Measurements from ENCODE around the gene NAT10. TPM values are rescaled to one million over a fixed set of nuclear protein-coding genes. Genes with fewer than 3 reads are reported as not detected.
"Not testable (repeated sequence)": the region's sequence is repeated elsewhere in the genome, so short reads cannot be mapped to it uniquely, and the experiment has no call there.

NAT10 gene
- total and polyA plus RNA-seq, 9 donors: 21.5 to 39.0 (median 32.3) TPM

DNA sequence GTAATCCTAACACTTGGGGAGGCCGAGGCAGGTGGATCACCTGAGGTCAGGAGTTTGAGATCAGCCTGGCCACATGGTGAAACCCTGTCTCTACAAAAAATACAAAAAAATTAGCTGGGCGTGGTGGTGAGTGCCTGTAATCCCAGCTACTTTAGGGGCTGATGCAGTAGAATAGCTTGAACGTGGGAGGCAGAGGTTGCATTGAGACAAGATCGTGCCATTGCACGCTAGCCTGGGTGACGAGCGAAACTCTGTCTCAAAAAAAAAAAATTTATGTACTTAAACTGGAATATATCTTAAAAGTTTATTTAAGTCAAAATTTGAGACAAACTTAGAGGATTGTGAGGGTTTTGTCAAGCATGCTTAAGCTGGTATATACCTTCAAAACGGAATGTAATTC lies 34.1 kb upstream of the NAT10 start:
- not testable (repeated sequence) for H3K4me3 ChIP-seq (ENCODE audit: low read length); H3K27ac ChIP-seq (ENCODE audit: low read length); H3K4me1 ChIP-seq (ENCODE audit: control insufficient read depth, insufficient read depth, low read length); DNase-seq; H3K27me3 ChIP-seq (ENCODE audit: control insufficient read depth, insufficient read depth, low read length); H3K9me3 ChIP-seq (replicated peaks; ENCODE audit: control insufficient read depth, low read depth, low read length)
- 80% methylated on average over 2 of the region's 8 CpGs for WGBS (ENCODE audit: insufficient coverage)
- peaks cover 27% of the 10 kb centered on the region for H3K36me3 ChIP-seq (ENCODE audit: control insufficient read depth, insufficient read depth, low read length)

DNA sequence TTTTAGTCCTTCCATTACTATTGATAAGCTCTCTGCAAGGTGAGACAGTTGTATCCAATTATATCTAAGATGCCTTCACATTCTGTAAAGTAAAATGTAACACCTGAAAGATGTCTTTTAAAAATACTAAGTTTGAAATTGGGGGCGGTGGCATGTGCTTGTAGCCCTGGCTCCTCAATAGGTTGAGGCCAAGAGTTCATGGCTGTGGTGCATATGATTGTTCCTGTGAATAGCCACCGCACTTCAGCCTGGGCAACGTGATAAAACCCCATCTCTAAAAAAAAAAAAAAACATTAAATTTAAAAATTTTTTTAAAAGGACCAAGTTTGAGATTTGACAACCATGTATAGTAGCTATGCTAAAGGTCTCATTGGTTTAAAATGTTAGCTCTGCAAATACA lies 33.4 kb upstream of the NAT10 start:
- WGBS (ENCODE audit: insufficient coverage): 67% methylated on average over 1 of the region's 3 CpGs
- no peaks in the 10 kb centered on the region for H3K27me3 ChIP-seq (ENCODE audit: control insufficient read depth, insufficient read depth, low read length)
- H3K4me1 ChIP-seq (ENCODE audit: control insufficient read depth, insufficient read depth, low read length): no peaks in the 10 kb centered on the region
- no peak for DNase-seq
- no peaks in the 10 kb centered on the region for H3K9me3 ChIP-seq (replicated peaks; ENCODE audit: control insufficient read depth, low read depth, low read length)
- peaks cover 33% of the 10 kb centered on the region for H3K36me3 ChIP-seq (ENCODE audit: control insufficient read depth, insufficient read depth, low read length)
- no peak overlapping the region for H3K27ac ChIP-seq (ENCODE audit: low read length)
- no peak overlapping the region for H3K4me3 ChIP-seq (ENCODE audit: low read length)

DNA sequence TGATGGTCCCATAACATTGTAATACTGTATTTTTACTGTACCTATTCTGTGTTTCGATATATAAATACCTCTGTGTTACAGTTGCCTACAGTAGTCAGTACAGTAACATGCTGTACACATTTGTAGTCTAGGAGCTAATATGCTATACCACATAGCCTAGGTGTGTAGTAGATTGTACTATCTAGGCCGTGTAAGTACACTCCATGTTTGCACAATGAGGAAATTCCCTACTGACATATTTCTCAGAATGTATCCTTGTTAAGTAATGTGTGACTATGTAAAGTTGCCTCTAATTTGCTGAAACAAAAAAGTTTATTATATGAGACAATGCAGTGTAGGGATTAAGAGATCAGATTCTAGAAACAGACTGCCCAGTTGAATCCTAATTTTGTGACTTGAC lies 32.6 kb upstream of the NAT10 start:
- WGBS (ENCODE audit: insufficient coverage): no CpG with 5 or more reads among the region's 2 CpGs
- DNase-seq: no peak
- H3K9me3 ChIP-seq (replicated peaks; ENCODE audit: control insufficient read depth, low read depth, low read length): no peaks in the 10 kb centered on the region
- H3K4me1 ChIP-seq (ENCODE audit: control insufficient read depth, insufficient read depth, low read length): no peaks in the 10 kb centered on the region
- H3K27ac ChIP-seq (ENCODE audit: low read length): no peak overlapping the region
- no peak overlapping the region for H3K4me3 ChIP-seq (ENCODE audit: low read length)
- no peaks in the 10 kb centered on the region for H3K27me3 ChIP-seq (ENCODE audit: control insufficient read depth, insufficient read depth, low read length)
- H3K36me3 ChIP-seq (ENCODE audit: control insufficient read depth, insufficient read depth, low read length): peaks cover 33% of the 10 kb centered on the region

- Histone ChIP-seq H3K9me3 (replicated peaks; ENCODE audit: control insufficient read depth, low read depth, low read length) (no peaks in the 10 kb centered on the region), H3K36me3 (ENCODE audit: control insufficient read depth, insufficient read depth, low read length) (peaks cover 37% of the 10 kb centered on the region), H3K27ac (ENCODE audit: low read length) (no peak overlapping the region), H3K4me1 (ENCODE audit: control insufficient read depth, insufficient read depth, low read length) (no peaks in the 10 kb centered on the region), H3K4me3 (ENCODE audit: low read length) (no peak overlapping the region), H3K27me3 (ENCODE audit: control insufficient read depth, insufficient read depth, low read length) (no peaks in the 10 kb centered on the region)
- DNase-seq: no peak
- 94% methylated on average over 3 of the region's 4 CpGs for WGBS (ENCODE audit: insufficient coverage)
Observed at GRCh38 chr11:34074391-34074790, 31.0 kb upstream of the NAT10 start.

DNA sequence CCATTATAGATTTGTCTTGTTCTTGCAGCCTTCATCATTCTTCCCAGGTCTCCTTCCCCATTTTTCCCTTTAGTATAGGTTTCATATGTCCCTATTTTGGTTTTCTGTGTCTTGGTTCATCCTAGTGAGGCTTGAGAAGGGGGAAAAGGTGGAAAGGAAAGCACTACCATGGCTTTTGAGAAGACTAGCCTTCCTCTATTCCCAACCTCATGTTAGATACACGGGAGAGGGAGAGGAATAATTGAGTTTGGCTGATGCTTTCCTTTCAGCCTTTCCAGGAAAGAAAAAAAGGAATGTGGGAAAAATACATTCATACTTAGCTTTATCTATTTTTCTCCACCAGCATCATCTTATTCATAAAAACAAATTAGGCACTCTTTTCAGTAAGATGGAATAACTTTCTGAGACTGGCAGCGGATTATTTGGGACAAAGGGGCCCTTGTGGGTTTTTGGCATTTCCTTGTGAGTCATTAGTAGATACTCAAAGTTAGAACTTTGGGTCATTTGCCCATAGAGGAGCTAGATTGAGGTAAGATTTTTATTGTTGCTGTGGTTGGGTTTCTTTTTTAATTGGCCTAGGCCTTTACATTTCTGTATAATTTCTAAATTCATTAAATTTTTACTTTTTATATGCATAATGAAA lies 30.1 kb upstream of the NAT10 start:
- WGBS (ENCODE audit: insufficient coverage): 100% methylated on average over 1 of the region's 2 CpGs
- DNase-seq: no peak
- Histone ChIP-seq H3K36me3 (ENCODE audit: control insufficient read depth, insufficient read depth, low read length) (peaks cover 44% of the 10 kb centered on the region), H3K27ac (ENCODE audit: low read length) (no peak overlapping the region), H3K4me3 (ENCODE audit: low read length) (no peak overlapping the region), H3K27me3 (ENCODE audit: control insufficient read depth, insufficient read depth, low read length) (no peaks in the 10 kb centered on the region), H3K4me1 (ENCODE audit: control insufficient read depth, insufficient read depth, low read length) (no peaks in the 10 kb centered on the region), H3K9me3 (replicated peaks; ENCODE audit: control insufficient read depth, low read depth, low read length) (no peaks in the 10 kb centered on the region)

GRCh38 chr11:34080609-34081008 lies 24.8 kb upstream of the NAT10 start:
- H3K36me3 ChIP-seq (ENCODE audit: control insufficient read depth, insufficient read depth, low read length): peaks cover 56% of the 10 kb centered on the region
- H3K4me3 ChIP-seq (ENCODE audit: low read length): no peak overlapping the region
- H3K27ac ChIP-seq (ENCODE audit: low read length): no peak overlapping the region
- no peaks in the 10 kb centered on the region for H3K4me1 ChIP-seq (ENCODE audit: control insufficient read depth, insufficient read depth, low read length)
- H3K27me3 ChIP-seq (ENCODE audit: control insufficient read depth, insufficient read depth, low read length): no peaks in the 10 kb centered on the region
- WGBS (ENCODE audit: insufficient coverage): no CpG with 5 or more reads among the region's 4 CpGs
- H3K9me3 ChIP-seq (replicated peaks; ENCODE audit: control insufficient read depth, low read depth, low read length): no peaks in the 10 kb centered on the region
- DNase-seq: no peak

- DNase-seq: no peak
- H3K27me3 ChIP-seq (ENCODE audit: control insufficient read depth, insufficient read depth, low read length): no peaks in the 10 kb centered on the region
- H3K27ac ChIP-seq (ENCODE audit: low read length): no peak overlapping the region
- H3K36me3 ChIP-seq (ENCODE audit: control insufficient read depth, insufficient read depth, low read length): peaks cover 61% of the 10 kb centered on the region
- no peaks in the 10 kb centered on the region for H3K9me3 ChIP-seq (replicated peaks; ENCODE audit: control insufficient read depth, low read depth, low read length)
- 100% methylated on average over 1 of the region's 2 CpGs for WGBS (ENCODE audit: insufficient coverage)
- H3K4me3 ChIP-seq (ENCODE audit: low read length): no peak overlapping the region
- no peaks in the 10 kb centered on the region for H3K4me1 ChIP-seq (ENCODE audit: control insufficient read depth, insufficient read depth, low read length)
Observed at GRCh38 chr11:34084637-34085036, 20.8 kb upstream of the NAT10 start.

DNA sequence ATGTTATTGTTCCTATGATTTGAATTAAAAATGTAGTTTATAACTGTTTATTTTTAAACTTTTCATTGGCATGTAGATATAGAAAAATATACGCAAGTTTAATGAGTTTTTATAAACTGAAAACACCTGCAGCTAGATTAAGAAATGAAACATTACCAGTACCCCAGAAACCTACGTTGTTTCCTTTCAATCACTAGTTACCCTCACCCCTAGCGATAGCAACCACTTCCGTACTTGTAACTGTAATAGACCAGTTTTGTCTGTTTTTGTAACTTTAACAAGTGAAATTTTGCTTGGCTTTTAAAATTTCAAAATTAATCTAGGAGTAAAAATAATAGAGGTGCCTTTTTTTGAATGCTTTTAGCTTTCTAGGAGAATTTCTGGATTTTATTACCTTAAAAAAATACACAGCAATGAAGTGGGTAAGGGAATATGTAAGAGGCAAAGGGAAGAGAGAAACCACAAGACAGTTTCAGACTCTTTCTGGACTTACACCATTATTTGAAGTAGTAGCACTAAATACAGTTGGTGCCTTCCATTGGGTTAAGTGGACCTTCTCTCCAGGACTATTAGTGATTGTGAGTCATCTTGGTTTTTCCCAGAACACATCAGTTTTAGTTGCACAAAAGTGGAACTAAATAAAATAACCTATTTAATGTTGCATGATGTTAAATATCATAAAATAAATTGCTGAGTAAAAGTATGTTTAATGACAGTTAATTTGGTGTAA lies 18.7 kb upstream of the NAT10 start:
- no peak overlapping the region for H3K27ac ChIP-seq (ENCODE audit: low read length)
- WGBS (ENCODE audit: insufficient coverage): no CpG with 5 or more reads among the region's 4 CpGs
- no peak overlapping the region for H3K4me3 ChIP-seq (ENCODE audit: low read length)
- DNase-seq: no peak
- H3K27me3 ChIP-seq (ENCODE audit: control insufficient read depth, insufficient read depth, low read length): no peaks in the 10 kb centered on the region
- H3K9me3 ChIP-seq (replicated peaks; ENCODE audit: control insufficient read depth, low read depth, low read length): no peaks in the 10 kb centered on the region
- H3K36me3 ChIP-seq (ENCODE audit: control insufficient read depth, insufficient read depth, low read length): peaks cover 58% of the 10 kb centered on the region
- no peaks in the 10 kb centered on the region for H3K4me1 ChIP-seq (ENCODE audit: control insufficient read depth, insufficient read depth, low read length)

DNA sequence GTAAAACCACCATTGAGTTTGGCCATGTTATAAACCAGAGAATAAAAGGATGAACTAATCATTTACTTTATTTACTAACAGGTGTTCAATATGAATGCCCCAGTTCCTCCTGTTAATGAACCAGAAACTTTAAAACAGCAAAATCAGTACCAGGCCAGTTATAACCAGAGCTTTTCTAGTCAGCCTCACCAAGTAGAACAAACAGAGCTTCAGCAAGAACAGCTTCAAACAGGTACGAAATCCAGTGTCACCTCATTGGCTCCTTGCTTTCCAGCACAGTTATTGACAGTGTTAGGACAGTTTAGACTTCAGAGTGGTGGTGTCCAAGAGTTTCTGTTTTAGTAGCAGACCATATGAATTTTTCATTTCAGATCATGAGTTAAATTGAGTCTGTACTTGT lies 13.6 kb upstream of the NAT10 start:
- H3K36me3 ChIP-seq (ENCODE audit: control insufficient read depth, insufficient read depth, low read length): peaks cover 53% of the 10 kb centered on the region
- WGBS (ENCODE audit: insufficient coverage): 83% methylated on average over 1 of the region's 1 CpG
- no peaks in the 10 kb centered on the region for H3K27me3 ChIP-seq (ENCODE audit: control insufficient read depth, insufficient read depth, low read length)
- no peak overlapping the region for H3K27ac ChIP-seq (ENCODE audit: low read length)
- DNase-seq: no peak
- H3K9me3 ChIP-seq (replicated peaks; ENCODE audit: control insufficient read depth, low read depth, low read length): no peaks in the 10 kb centered on the region
- H3K4me3 ChIP-seq (ENCODE audit: low read length): no peak overlapping the region
- H3K4me1 ChIP-seq (ENCODE audit: control insufficient read depth, insufficient read depth, low read length): no peaks in the 10 kb centered on the region

DNA sequence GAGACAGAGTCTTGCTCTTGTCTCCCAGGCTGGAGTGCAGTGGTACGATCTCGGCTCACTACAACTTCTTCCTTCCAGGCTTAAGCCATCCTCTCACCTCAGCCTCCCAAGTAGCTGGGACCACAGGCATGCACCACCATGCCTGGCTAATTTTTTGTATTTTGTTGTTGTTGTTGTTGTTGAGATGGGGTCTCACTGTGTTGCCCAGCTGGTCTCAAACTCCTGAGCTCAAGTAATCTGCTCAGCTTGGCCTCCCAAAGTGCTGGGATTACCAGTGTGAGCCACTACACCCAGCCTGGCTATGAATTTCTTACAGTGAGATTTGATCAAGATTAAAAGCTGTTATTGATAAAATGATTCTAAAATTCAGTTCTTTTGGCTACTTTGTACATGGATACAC lies 10.5 kb upstream of the NAT10 start:
- H3K27me3 ChIP-seq (ENCODE audit: control insufficient read depth, insufficient read depth, low read length); H3K4me3 ChIP-seq (ENCODE audit: low read length); H3K27ac ChIP-seq (ENCODE audit: low read length); DNase-seq; H3K4me1 ChIP-seq (ENCODE audit: control insufficient read depth, insufficient read depth, low read length); H3K9me3 ChIP-seq (replicated peaks; ENCODE audit: control insufficient read depth, low read depth, low read length): not testable (repeated sequence)
- peaks cover 49% of the 10 kb centered on the region for H3K36me3 ChIP-seq (ENCODE audit: control insufficient read depth, insufficient read depth, low read length)
- no CpG with 5 or more reads among the region's 2 CpGs for WGBS (ENCODE audit: insufficient coverage)

Data from muscle of leg (tissue), 11 donors.